MCF 10A (cell line): ENCODE data around the gene APBA2. TPM values are rescaled to one million over a fixed set of nuclear protein-coding genes. Genes with fewer than 3 reads are reported as not detected.
A peak's percentile ranks its signal among the peaks of the same experiment; 100 is the strongest.

Experiments used
- BruUV-seq: library from RNA; stranded (reverse); fragments of 400-500 nt; replicated peaks from 2 replicates; lab custom pipeline; 2021; lab: Mats Ljungman, UMichigan
- CTCF ChIA-PET: fragments of 300-600 bp; sonication (Branson Sonifier 250); formaldehyde crosslinking; extraction: SDS; loops from one replicate; lab custom pipeline; 2021; ENCODE audit warnings: antibody characterized with exemption, inconsistent platforms; lab: Yijun Ruan, JAX
- POLR2A ChIA-PET: fragments of 300-600, 350-650 bp; sonication (Branson Sonifier 250); formaldehyde crosslinking; extraction: SDS; loops from one replicate; lab custom pipeline; 2020; ENCODE audit warnings: antibody characterized with exemption, inconsistent platforms; lab: Yijun Ruan, JAX
- DNase-seq: peaks from one replicate; pipeline ENCODE4 v3.0.0-alpha.2; 2018; ENCODE audit not compliant: unreplicated experiment
- H3K27ac Mint-ChIP-seq: one replicate; pipeline ENCODE4 v1.8.0; 2022; ENCODE audit warnings: mild to moderate bottlenecking, low read depth, mixed read lengths; ENCODE audit not compliant: unreplicated experiment
- H3K27me3 Mint-ChIP-seq: one replicate; pipeline ENCODE4 v1.8.0; 2022; ENCODE audit warnings: mixed read lengths; ENCODE audit not compliant: insufficient read depth, unreplicated experiment
- H3K36me3 Mint-ChIP-seq: one replicate; pipeline ENCODE4 v1.8.0; 2022; ENCODE audit warnings: mild to moderate bottlenecking, moderate library complexity, mixed read lengths; ENCODE audit not compliant: insufficient read depth, unreplicated experiment
- H3K4me1 Mint-ChIP-seq: one replicate; pipeline ENCODE4 v1.8.0; 2022; ENCODE audit warnings: mixed read lengths; ENCODE audit not compliant: insufficient read depth, unreplicated experiment
- H3K4me3 Mint-ChIP-seq: one replicate; pipeline ENCODE4 v1.8.0; 2022; ENCODE audit warnings: mild to moderate bottlenecking, moderate library complexity, mixed read lengths; ENCODE audit not compliant: unreplicated experiment
- H3K9me3 Mint-ChIP-seq: one replicate; pipeline ENCODE4 v1.8.0; 2022; ENCODE audit warnings: mixed read lengths; ENCODE audit not compliant: unreplicated experiment
- CTCF ChIP-seq: fragments of 200-600 bp; IDR thresholded peaks from one replicate; pipeline ENCODE4 v1.8.0; 2022; ENCODE audit warnings: antibody characterized with exemption, mild to moderate bottlenecking; ENCODE audit not compliant: unreplicated experiment
- intact Hi-C: fragments of 100-400 bp; cut with micrococcal nuclease; formaldehyde crosslinking; loops from 2 replicates; pipeline ENCODE4 v1.14.1; 2022
- total RNA-seq: library from RNA; stranded (reverse); gene quantifications from 2 replicates; pipeline ENCODE4 v1.2.3, GENCODE V29; 2022

APBA2 gene
- total RNA-seq, 1 experiment from 2014 or later = not detected

GRCh38 chr15:28879551-28879950 lies 6.2 kb upstream of the APBA2 start:
- no peaks in the 10 kb centered on the region for H3K9me3 Mint-ChIP-seq
- H3K4me3 Mint-ChIP-seq = no peak overlapping the region
- ChIA-PET CTCF (no interaction called here), POLR2A (no interaction called here)
- H3K27ac Mint-ChIP-seq = no peak overlapping the region
- BruUV-seq = no TSS peak
- no peaks in the 10 kb centered on the region for H3K27me3 Mint-ChIP-seq
- intact Hi-C loops = no loop called here
- H3K36me3 Mint-ChIP-seq = no peaks in the 10 kb centered on the region
- no peak for DNase-seq
- TF ChIP-seq CTCF = no peak
- H3K4me1 Mint-ChIP-seq = no peaks in the 10 kb centered on the region

DNA sequence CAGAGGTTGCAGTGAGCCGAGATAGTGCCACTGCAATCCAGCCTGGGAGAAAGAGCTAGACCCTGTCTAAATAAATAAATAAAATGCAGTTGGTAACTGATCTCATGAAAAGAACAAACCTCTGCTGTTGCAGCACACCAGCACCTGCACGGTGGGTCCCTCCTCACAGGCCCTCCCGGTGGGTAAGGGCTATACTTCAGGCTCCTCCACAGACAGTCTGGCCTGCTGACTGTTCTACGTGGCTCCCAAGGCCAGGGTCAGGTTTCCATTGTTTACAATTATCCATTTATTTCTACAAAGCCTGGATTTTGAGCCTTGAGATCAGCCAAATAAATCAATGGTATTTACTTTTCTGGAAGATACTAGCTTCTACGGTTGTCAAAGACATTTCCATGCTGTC lies 5.1 kb upstream of the APBA2 start:
- CTCF ChIA-PET = interaction anchor here (0.7 to 0.8 kb wide), 2 partner anchors 95 to 835 kb away, joined by 3 to 4 read pairs; no protein-coding TSS in a partner anchor
- no peak for TF ChIP-seq CTCF

DNA sequence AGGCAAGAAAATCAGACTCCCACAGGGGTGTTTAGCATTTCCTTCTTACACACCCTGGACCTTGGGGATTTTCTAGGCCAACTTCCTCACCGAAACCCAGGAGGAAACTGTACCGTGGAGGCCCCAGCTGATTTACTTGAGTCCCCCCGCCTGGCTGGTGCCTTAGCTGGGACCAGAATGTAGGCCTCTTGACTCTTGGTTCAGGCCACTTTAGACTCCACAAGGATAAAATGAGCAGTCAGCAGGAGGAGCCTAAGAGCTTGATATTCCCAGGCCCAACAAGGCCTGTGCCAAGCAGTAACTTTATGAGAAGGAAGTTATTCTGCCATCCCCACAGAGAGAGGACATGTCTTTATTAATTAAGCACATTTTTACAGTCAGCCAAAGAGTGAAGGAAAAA lies 4.6 kb upstream of the APBA2 start:
- H3K4me3 Mint-ChIP-seq = no peak overlapping the region
- BruUV-seq = no TSS peak
- no peaks in the 10 kb centered on the region for H3K9me3 Mint-ChIP-seq
- no peaks in the 10 kb centered on the region for H3K27me3 Mint-ChIP-seq
- no peak for TF ChIP-seq CTCF
- intact Hi-C loops = no loop called here
- ChIA-PET CTCF (interaction anchor here (0.7 to 0.8 kb wide), 2 partner anchors 95 to 835 kb away, joined by 3 to 4 read pairs; no protein-coding TSS in a partner anchor), POLR2A (no interaction called here)
- DNase-seq = no peak
- peak overlapping the region; percentile 20 for H3K27ac Mint-ChIP-seq
- no peaks in the 10 kb centered on the region for H3K4me1 Mint-ChIP-seq
- no peaks in the 10 kb centered on the region for H3K36me3 Mint-ChIP-seq

More for the DNA sequence above, 5.1 kb upstream of the APBA2 start:
- Mint-ChIP-seq H3K27ac (no peak overlapping the region), H3K4me1 (no peaks in the 10 kb centered on the region), H3K27me3 (no peaks in the 10 kb centered on the region), H3K9me3 (no peaks in the 10 kb centered on the region), H3K36me3 (no peaks in the 10 kb centered on the region), H3K4me3 (no peak overlapping the region)
- POLR2A ChIA-PET = no interaction called here
- intact Hi-C loops = no loop called here
- BruUV-seq = no TSS peak
- no peak for DNase-seq

DNA sequence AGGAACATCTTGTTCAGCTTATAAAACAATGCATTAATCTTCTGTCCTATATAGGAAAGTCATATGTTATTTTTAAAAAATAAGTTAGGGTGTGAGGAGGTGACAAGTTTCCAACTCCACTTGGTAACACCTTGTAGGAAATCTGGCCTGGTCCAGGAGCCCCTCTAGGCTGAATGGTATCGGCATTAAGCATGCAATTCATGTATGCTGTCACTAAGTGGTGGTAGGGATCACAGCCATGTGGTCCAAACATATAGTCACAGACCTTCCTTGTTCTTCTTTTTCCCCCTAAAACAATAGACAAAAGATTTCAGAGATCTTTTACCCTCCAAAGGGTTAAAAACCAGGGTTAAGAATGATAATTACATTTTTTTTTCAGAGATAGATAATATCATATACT lies 4.2 kb upstream of the APBA2 start:
- DNase-seq = no peak
- no peak overlapping the region for H3K4me3 Mint-ChIP-seq
- CTCF ChIA-PET = interaction anchor here (0.7 to 0.8 kb wide), 2 partner anchors 94 to 123 kb away, joined by 3 read pairs; no protein-coding TSS in a partner anchor
- no peaks in the 10 kb centered on the region for H3K4me1 Mint-ChIP-seq
- intact Hi-C loops = no loop called here
- POLR2A ChIA-PET = no interaction called here
- no TSS peak for BruUV-seq
- no peaks in the 10 kb centered on the region for H3K9me3 Mint-ChIP-seq
- peak overlapping the region; percentile 20 for H3K27ac Mint-ChIP-seq
- no peaks in the 10 kb centered on the region for H3K27me3 Mint-ChIP-seq
- no peak for TF ChIP-seq CTCF
- H3K36me3 Mint-ChIP-seq = no peaks in the 10 kb centered on the region
